SJSA1 (cell line): ENCODE data around the gene HOXC10. TPM values are rescaled to one million over a fixed set of nuclear protein-coding genes. Genes with fewer than 3 reads are reported as not detected.

Experiments used
- DNase-seq, 2 experiments: peaks; one replicate each; pipeline ENCODE4 v3.0.0-alpha.2; 2015 to 2020; ENCODE audit warnings: low spot score in 2 of 2, low read depth in 1 of 2
- H3K27ac ChIP-seq: fragments of 250-450 bp; sonication (Bioruptor Pico); 2 replicates; pipeline ENCODE4 v1.5.1; 2020; ENCODE audit warnings: mild to moderate bottlenecking, moderate library complexity
- H3K27me3 ChIP-seq: fragments of 250-450 bp; sonication (Bioruptor Pico); replicated peaks from 2 replicates; pipeline ENCODE4 v1.5.1; 2020; ENCODE audit warnings: mild to moderate bottlenecking, moderate library complexity
- H3K36me3 ChIP-seq: fragments of 250-450 bp; sonication (Bioruptor Pico); 2 replicates; pipeline ENCODE4 v1.5.1; 2020; ENCODE audit warnings: mild to moderate bottlenecking
- H3K4me1 ChIP-seq: fragments of 250-450 bp; sonication (Bioruptor Pico); replicated peaks from 2 replicates; pipeline ENCODE4 v1.6.1; 2021; ENCODE audit warnings: mild to moderate bottlenecking
- H3K4me3 ChIP-seq: fragments of 250-450 bp; sonication (Bioruptor Pico); 2 replicates; pipeline ENCODE4 v1.5.1; 2020; ENCODE audit warnings: mild to moderate bottlenecking
- H3K9me3 ChIP-seq: fragments of 250-450 bp; sonication (Bioruptor Pico); replicated peaks from 2 replicates; pipeline ENCODE4 v1.5.1; 2020; ENCODE audit warnings: mild to moderate bottlenecking
- total RNA-seq: library from RNA; depleted of rRNA; stranded (reverse); fragments of >200 nt; shearing (Covaris generic); gene quantifications from 2 replicates; pipeline ENCODE4 v1.2.3, GENCODE V29; 2014

Gene HOXC10
- total RNA-seq, 1 experiment from 2014 or later = 7.5 TPM

- H3K27ac ChIP-seq = peak overlapping the region; percentile 48; the same call in 1 of the 2 replicates
- H3K27me3 ChIP-seq = no peaks in the 10 kb centered on the region
- DNase-seq = peak; percentile 86 to 88
- H3K4me3 ChIP-seq = peak overlapping the region; percentile 21
- peaks cover 48% of the 10 kb centered on the region for H3K4me1 ChIP-seq
- H3K9me3 ChIP-seq = no peaks in the 10 kb centered on the region
- H3K36me3 ChIP-seq = 0 out of 2 replicates have a peak, but pooled peaks cover 5% of the 10 kb centered on the region
These were observed 21.1 kb downstream of the HOXC10 start for GRCh38 chr12:54005853-54006558.

GRCh38 chr12:54006559-54007220, 21.7 kb downstream of the HOXC10 start:
- Histone ChIP-seq H3K4me1 (peaks cover 48% of the 10 kb centered on the region), H3K27ac (no peak overlapping the region), H3K36me3 (0 out of 2 replicates have a peak, but pooled peaks cover 5% of the 10 kb centered on the region), H3K27me3 (no peaks in the 10 kb centered on the region), H3K4me3 (peak overlapping the region; percentile 21), H3K9me3 (no peaks in the 10 kb centered on the region)
- peak in 1 of 2 experiments; percentile 14 for DNase-seq

GRCh38 chr12:54007538-54008259, 22.8 kb downstream of the HOXC10 start:
- H3K36me3 ChIP-seq = 0 out of 2 replicates have a peak, but pooled peaks cover under 1% of the 10 kb centered on the region
- DNase-seq = peak in 1 of 2 experiments; percentile 19
- H3K27me3 ChIP-seq = no peaks in the 10 kb centered on the region
- H3K27ac ChIP-seq = no peak overlapping the region
- no peaks in the 10 kb centered on the region for H3K9me3 ChIP-seq
- no peak overlapping the region for H3K4me3 ChIP-seq
- H3K4me1 ChIP-seq = peaks cover 57% of the 10 kb centered on the region

GRCh38 chr12:54008260-54008552, 23.3 kb downstream of the HOXC10 start:
- H3K27ac ChIP-seq = no peak overlapping the region

GRCh38 chr12:54009171-54010052, 24.5 kb downstream of the HOXC10 start:
- Histone ChIP-seq H3K27ac (no peak overlapping the region; the same call in 1 of the 2 replicates), H3K9me3 (no peaks in the 10 kb centered on the region), H3K4me1 (peaks cover 63% of the 10 kb centered on the region), H3K27me3 (no peaks in the 10 kb centered on the region), H3K4me3 (peak overlapping the region; percentile 37), H3K36me3 (no peaks in the 10 kb centered on the region)
- peak in 1 of 2 experiments; percentile 24 for DNase-seq

More at GRCh38 chr12:54008260-54008552, 23.3 kb downstream of the HOXC10 start:
- H3K9me3 ChIP-seq = no peaks in the 10 kb centered on the region
- no peaks in the 10 kb centered on the region for H3K27me3 ChIP-seq
- H3K4me1 ChIP-seq = peaks cover 62% of the 10 kb centered on the region
- DNase-seq = no peak
- no peak overlapping the region for H3K4me3 ChIP-seq
- H3K36me3 ChIP-seq = no peaks in the 10 kb centered on the region

- Histone ChIP-seq H3K27me3 (no peaks in the 10 kb centered on the region), H3K4me3 (peak overlapping the region; percentile 37), H3K36me3 (no peaks in the 10 kb centered on the region), H3K4me1 (peaks cover 63% of the 10 kb centered on the region), H3K9me3 (no peaks in the 10 kb centered on the region), H3K27ac (peak overlapping the region; percentile 54)
- DNase-seq = peak in 1 of 2 experiments; percentile 38
These were observed 25.4 kb downstream of the HOXC10 start for GRCh38 chr12:54010053-54010971.

- Histone ChIP-seq H3K4me1 (peaks cover 66% of the 10 kb centered on the region), H3K27ac (peak overlapping the region; percentile 54)
These were observed 26.2 kb downstream of the HOXC10 start for GRCh38 chr12:54010972-54011664.

GRCh38 chr12:54011665-54012532, 27.0 kb downstream of the HOXC10 start:
- peak in 1 of 2 experiments; percentile 47 for DNase-seq
- H3K36me3 ChIP-seq = no peaks in the 10 kb centered on the region
- H3K27me3 ChIP-seq = no peaks in the 10 kb centered on the region
- peak overlapping the region; percentile 84 for H3K27ac ChIP-seq
- H3K4me3 ChIP-seq = peak overlapping the region; percentile 37
- no peaks in the 10 kb centered on the region for H3K9me3 ChIP-seq
- peaks cover 68% of the 10 kb centered on the region for H3K4me1 ChIP-seq

More at GRCh38 chr12:54010972-54011664, 26.2 kb downstream of the HOXC10 start:
- no peaks in the 10 kb centered on the region for H3K36me3 ChIP-seq
- no peaks in the 10 kb centered on the region for H3K9me3 ChIP-seq
- H3K27me3 ChIP-seq = no peaks in the 10 kb centered on the region
- H3K4me3 ChIP-seq = peak overlapping the region; percentile 37
- DNase-seq = peak in 1 of 2 experiments; percentile 38

GRCh38 chr12:54012631-54013409, 27.9 kb downstream of the HOXC10 start:
- Histone ChIP-seq H3K27me3 (no peaks in the 10 kb centered on the region), H3K4me3 (no peak overlapping the region), H3K9me3 (no peaks in the 10 kb centered on the region), H3K36me3 (no peaks in the 10 kb centered on the region), H3K27ac (peak overlapping the region; percentile 84), H3K4me1 (peaks cover 61% of the 10 kb centered on the region)
- peak in 1 of 2 experiments; percentile 50 for DNase-seq

GRCh38 chr12:54014377-54015017, 29.6 kb downstream of the HOXC10 start:
- DNase-seq = no peak
- H3K27ac ChIP-seq = peak overlapping the region; percentile 84
- peaks cover 3% of the 10 kb centered on the region; the same call in 1 of the 2 replicates for H3K36me3 ChIP-seq
- no peaks in the 10 kb centered on the region for H3K9me3 ChIP-seq
- peak overlapping the region; percentile 20 for H3K4me3 ChIP-seq
- H3K4me1 ChIP-seq = peaks cover 60% of the 10 kb centered on the region
- no peaks in the 10 kb centered on the region for H3K27me3 ChIP-seq
